H1 (cell line): ENCODE data around the gene CDK10. TPM values are rescaled to one million over a fixed set of nuclear protein-coding genes. Genes with fewer than 3 reads are reported as not detected.

Source experiments
- CTCF ChIA-PET: fragments of 300-600 bp; sonication (Branson Sonifier 250); formaldehyde crosslinking; loops from one replicate; lab custom pipeline; 2021; ENCODE audit not compliant: partially characterized antibody; lab: Charles Lee
- POLR2A ChIA-PET: fragments of 300-600 bp; sonication (Branson Sonifier 250); formaldehyde crosslinking; loops from one replicate; lab custom pipeline; 2021; ENCODE audit warnings: inconsistent platforms; ENCODE audit not compliant: partially characterized antibody; lab: Charles Lee
- DNase-seq, 2 experiments: peaks; one replicate each; pipeline versions ENCODE4 v3.0.0 to v3.0.0-alpha.2; 2010 to 2022; ENCODE audit warnings: low spot score in 2 of 2, low read depth in 1 of 2, mixed read lengths in 1 of 2
- FAIRE-seq: peaks from 2 replicates; lab custom pipeline; 2011; peaks lifted over from hg19 to GRCh38; lab: Jason Lieb, UNC
- H2AFZ ChIP-seq: 2 replicates; pipeline ENCODE4 v1.8.1; 2012; ENCODE audit warnings: low read length, inconsistent platforms
- H2AK5ac ChIP-seq: 2 replicates; pipeline ENCODE4 v1.6.1; 2013; ENCODE audit warnings: low read depth, low read length
- H2BK120ac ChIP-seq: replicated peaks from 2 replicates; pipeline ENCODE3; 2013; ENCODE audit warnings: low read depth, low read length, inconsistent platforms
- H2BK12ac ChIP-seq: 2 replicates; pipeline ENCODE4 v1.6.1; 2013; ENCODE audit warnings: low read depth, low read length
- H2BK15ac ChIP-seq: 2 replicates; pipeline ENCODE4 v1.6.1; 2013; ENCODE audit warnings: low read length
- H2BK20ac ChIP-seq: 2 replicates; pipeline ENCODE4 v1.6.1; 2013; ENCODE audit warnings: low read length
- H2BK5ac ChIP-seq: 2 replicates; pipeline ENCODE4 v1.6.1; 2013; ENCODE audit warnings: low read depth, low read length
- H3K14ac ChIP-seq: 2 replicates; pipeline ENCODE4 v1.6.1; 2013; ENCODE audit warnings: inconsistent platforms; ENCODE audit not compliant: insufficient read length
- H3K18ac ChIP-seq: 2 replicates; pipeline ENCODE4 v1.6.1; 2013; ENCODE audit warnings: low read length; ENCODE audit errors: extremely low read depth
- H3K23ac ChIP-seq: 2 replicates; pipeline ENCODE4 v1.6.1; 2013; ENCODE audit warnings: inconsistent platforms; ENCODE audit not compliant: insufficient read length
- H3K23me2 ChIP-seq: 2 replicates; pipeline ENCODE4 v1.6.1; 2013; ENCODE audit warnings: low read depth, low read length
- H3K27ac ChIP-seq: 2 replicates; pipeline ENCODE4 v1.6.1; 2011; ENCODE audit warnings: low read depth, low read length, inconsistent platforms
- H3K27me3 ChIP-seq, 4 experiments: replicated peaks in 1 of 4; 1 replicate in 1 of 4; 2 replicates in 3 of 4; pipeline versions ENCODE4 v1.6.1 to v1.8.1; 2011 to 2013; ENCODE audit warnings: low read length in 3 of 4, mild to moderate bottlenecking in 3 of 4, inconsistent platforms in 2 of 4, mixed read lengths in 2 of 4, moderate library complexity in 1 of 4; ENCODE audit not compliant: control insufficient read depth in 3 of 4, insufficient read depth in 3 of 4; ENCODE audit errors: extremely low read depth in 1 of 4
- H3K36me3 ChIP-seq, 4 experiments: 2 replicates each; pipeline versions ENCODE4 v1.6.1 to v1.8.1; 2011 to 2013; ENCODE audit warnings: mild to moderate bottlenecking in 4 of 4, low read length in 3 of 4, moderate library complexity in 2 of 4, control low read depth in 1 of 4, inconsistent platforms in 1 of 4; ENCODE audit not compliant: insufficient read depth in 4 of 4, control insufficient read depth in 2 of 4
- H3K4ac ChIP-seq: replicated peaks from 2 replicates; pipeline ENCODE3; 2013; ENCODE audit warnings: low read length, low read depth, mixed read lengths, inconsistent platforms; ENCODE audit not compliant: insufficient read length
- H3K4me1 ChIP-seq, 4 experiments: replicated peaks in 1 of 4; 1 replicate in 1 of 4; 2 replicates in 3 of 4; pipeline versions ENCODE4 v1.6.1 to v1.8.1; 2011 to 2013; ENCODE audit warnings: low read length in 3 of 4, inconsistent platforms in 2 of 4, mixed read lengths in 1 of 4; ENCODE audit not compliant: insufficient read depth in 4 of 4, control insufficient read depth in 3 of 4
- H3K4me2 ChIP-seq, 2 experiments: 2 replicates each; pipeline versions ENCODE4 v1.6.1 to v1.8.1; 2011 to 2013; ENCODE audit warnings: low read depth in 2 of 2, low read length in 2 of 2, control low read depth in 1 of 2, inconsistent platforms in 1 of 2, mild to moderate bottlenecking in 1 of 2; ENCODE audit not compliant: insufficient read depth in 1 of 2
- H3K4me3 ChIP-seq, 4 experiments: fragments of 200-600, 300-600 bp in 1 of 4; sonication (generic), shearing (Covaris generic), sonication (Bioruptor Twin) in 1 of 4; 2 replicates each; pipeline versions ENCODE4 v1.5.1 to v1.8.1; 2011 to 2016; ENCODE audit warnings: low read length in 4 of 4, low read depth in 3 of 4, control low read depth in 2 of 4, inconsistent platforms in 2 of 4, mild to moderate bottlenecking in 2 of 4, mixed read lengths in 1 of 4, moderate library complexity in 1 of 4; ENCODE audit not compliant: insufficient read depth in 2 of 4; ENCODE audit errors: extremely low read depth in 1 of 4
- H3K56ac ChIP-seq: replicated peaks from 2 replicates; pipeline ENCODE3; 2013; ENCODE audit warnings: low read depth, mild to moderate bottlenecking, mixed read lengths, low read length, inconsistent platforms; ENCODE audit not compliant: insufficient read length
- H3K79me1 ChIP-seq: 2 replicates; pipeline ENCODE4 v1.6.1; 2013; ENCODE audit warnings: low read depth, low read length, control low read depth
- H3K79me2 ChIP-seq, 2 experiments: 2 replicates each; pipeline versions ENCODE4 v1.6.1 to v1.8.1; 2012 to 2013; ENCODE audit warnings: low read length in 2 of 2, mild to moderate bottlenecking in 2 of 2, inconsistent platforms in 1 of 2; ENCODE audit not compliant: insufficient read depth in 2 of 2, control insufficient read depth in 1 of 2
- H3K9ac ChIP-seq, 4 experiments: replicated peaks in 1 of 4; 1 replicate in 1 of 4; 2 replicates in 3 of 4; pipeline versions ENCODE4 v1.6.1 to v1.8.1; 2011 to 2013; ENCODE audit warnings: low read depth in 3 of 4, low read length in 3 of 4, control low read depth in 2 of 4, mild to moderate bottlenecking in 2 of 4, moderate library complexity in 2 of 4, inconsistent platforms in 1 of 4; ENCODE audit errors: extremely low read depth in 1 of 4
- H3K9me3 ChIP-seq, 2 experiments: 2 replicates each; pipeline versions ENCODE4 v1.6.1 to v1.8.1; 2012 to 2013; ENCODE audit warnings: mild to moderate bottlenecking in 2 of 2, moderate library complexity in 2 of 2, control low read depth in 1 of 2, inconsistent platforms in 1 of 2, low read depth in 1 of 2, low read length in 1 of 2, mixed read lengths in 1 of 2; ENCODE audit not compliant: insufficient read depth in 2 of 2
- H4K20me1 ChIP-seq, 2 experiments: replicated peaks in 1 of 2; 2 replicates each; pipeline versions ENCODE3 to v1.8.1; 2011 to 2013; ENCODE audit warnings: inconsistent platforms in 2 of 2, low read length in 2 of 2, mild to moderate bottlenecking in 1 of 2; ENCODE audit not compliant: insufficient read depth in 2 of 2, control insufficient read depth in 1 of 2
- H4K5ac ChIP-seq: 2 replicates; pipeline ENCODE4 v1.6.1; 2013; ENCODE audit warnings: low read length, low read depth, mixed read lengths, inconsistent platforms; ENCODE audit not compliant: insufficient read length
- H4K8ac ChIP-seq: 2 replicates; pipeline ENCODE4 v1.8.0; 2013; ENCODE audit warnings: mild to moderate bottlenecking, moderate library complexity, low read length, inconsistent platforms; ENCODE audit not compliant: insufficient read depth; ENCODE audit errors: extremely low read depth
- H4K91ac ChIP-seq: replicated peaks from 2 replicates; pipeline ENCODE3; 2013; ENCODE audit warnings: low read length, mixed read lengths, inconsistent platforms; ENCODE audit not compliant: insufficient read length
- WGBS, 2 experiments: shearing (Covaris generic) in 1 of 2; methylation state at CpG; one replicate each; pipeline versions ENCODE4 v1.1.6 to v1.1.7; 2013 to 2015; ENCODE audit warnings: low lambda C conversion rate in 2 of 2, mixed read lengths in 2 of 2, inconsistent platforms in 1 of 2, low coverage in 1 of 2, missing lambda C conversion rate in 1 of 2; ENCODE audit not compliant: insufficient replicate concordance in 2 of 2, insufficient coverage in 1 of 2, insufficient read length in 1 of 2; ENCODE audit errors: extremely low coverage in 1 of 2, missing lambda C conversion rate in 1 of 2; 5-methylcytosine and 5-hydroxymethylcytosine counted together
- polyA plus RNA-seq, 7 experiments: library from polyadenylated mRNA; depleted of rRNA in 3 of 7; stranded (reverse) in 5 of 7; unstranded in 2 of 7; fragments of >200 nt in 5 of 7; fragments of 200-250 nt in 2 of 7; gene quantifications; 1 replicate in 5 of 7; 2 replicates in 1 of 7; 4 replicates in 1 of 7; pipeline versions ENCODE4 v1.2.1 to v1.2.3, GENCODE V29; 2011 to 2013; ENCODE audit warnings: missing spikeins in 2 of 7, mixed read lengths in 2 of 7
- total RNA-seq: library from RNA; stranded (reverse); fragmentation: NEBNext Ultra II Directional; extraction: Animal tissue kit (Norgen Biotek cat#: 25700); gene quantifications from 2 replicates; pipeline ENCODE4 v1.2.1, GENCODE V29; 2021

Gene CDK10
- total and polyA plus RNA-seq, 2 of the 8 experiments (the other 6 are each of a cell fraction or from before 2014, with no cell fraction given), result 49.5 to 83.9 TPM

- H3K4ac ChIP-seq, result no peak overlapping the region
- H3K18ac ChIP-seq, result no peak overlapping the region
- FAIRE-seq (no peak), DNase-seq (no peak)
- H3K23ac ChIP-seq, result no peak overlapping the region
- no peak overlapping the region for H2BK12ac ChIP-seq
- 91% methylated on average over 2 of the region's 2 CpGs; no CpG with 5 or more reads in 1 of the 2 experiments for WGBS, 2 experiments
- no peak overlapping the region for H3K9ac ChIP-seq
- no peak overlapping the region for H3K56ac ChIP-seq
- peaks cover 0 to 16% (median 3%) of the 10 kb centered on the region in 4 experiments; a peak in 3 of 8 replicates for H3K36me3 ChIP-seq
- H3K27ac ChIP-seq, result no peak overlapping the region
- CTCF ChIA-PET, result interaction anchor here (0.6 to 2.3 kb wide), 5 partner anchors 10 to 271 kb away, joined by 3 to 8 read pairs (median 3); no protein-coding TSS in a partner anchor
- no peak overlapping the region for H4K8ac ChIP-seq
- H2BK15ac ChIP-seq, result no peak overlapping the region
- H3K4me3 ChIP-seq, result no peak overlapping the region
- H2BK120ac ChIP-seq, result no peak overlapping the region
- H3K79me1 ChIP-seq, result no peaks in the 10 kb centered on the region
- no peak overlapping the region for H2BK5ac ChIP-seq
- H4K5ac ChIP-seq, result no peak overlapping the region
- no peak overlapping the region for H4K91ac ChIP-seq
- no peaks in the 10 kb centered on the region for H3K23me2 ChIP-seq
- no peak overlapping the region for H2AK5ac ChIP-seq
- no peak overlapping the region for H2AFZ ChIP-seq
- no peak overlapping the region for H2BK20ac ChIP-seq
- no peaks in the 10 kb centered on the region for H3K79me2 ChIP-seq
- peaks cover 28 to 41% of the 10 kb centered on the region in 2 experiments for H3K9me3 ChIP-seq
- POLR2A ChIA-PET, result no interaction called here
- H3K14ac ChIP-seq, result no peak overlapping the region
- H3K4me2 ChIP-seq, result no peak overlapping the region
- no peaks in the 10 kb centered on the region for H3K27me3 ChIP-seq
- H3K4me1 ChIP-seq, result no peaks in the 10 kb centered on the region
- H4K20me1 ChIP-seq, result no peaks in the 10 kb centered on the region
These were observed 8.2 kb upstream of the CDK10 start for GRCh38 chr16:89678258-89678657.
